Right lobe of liver (tissue), 4 donors: ENCODE data around the gene LPCAT3.
"Not testable (repeated sequence)": the region's sequence is repeated elsewhere in the genome, so short reads cannot be mapped to it uniquely, and the experiment has no call there.

Experiments used
- POLR2A ChIP-seq: fragments of 450-650 bp; IDR thresholded peaks from one replicate; pipeline ENCODE4 v1.6.1; 2017; ENCODE audit warnings: antibody characterized with exemption, mild to moderate bottlenecking
- TF ChIP-seq, protein P1 (sequence below), 4 donors: fragments of 200-600 bp in 3 of 4; fragments of 450-650 bp in 1 of 4; IDR thresholded peaks; one replicate each; pipeline versions ENCODE4 v1.5.1 to v1.8.0; 2016 to 2022; ENCODE audit warnings: antibody characterized with exemption in 4 of 4, mild to moderate bottlenecking in 2 of 4
- donor health status: DM: no; HTN: no; CAD: no.
- donor health status: DM: no; HTN: no; CAD: no.
- donor health status: DM: no; HTN: yes; CAD: no.

DNA sequence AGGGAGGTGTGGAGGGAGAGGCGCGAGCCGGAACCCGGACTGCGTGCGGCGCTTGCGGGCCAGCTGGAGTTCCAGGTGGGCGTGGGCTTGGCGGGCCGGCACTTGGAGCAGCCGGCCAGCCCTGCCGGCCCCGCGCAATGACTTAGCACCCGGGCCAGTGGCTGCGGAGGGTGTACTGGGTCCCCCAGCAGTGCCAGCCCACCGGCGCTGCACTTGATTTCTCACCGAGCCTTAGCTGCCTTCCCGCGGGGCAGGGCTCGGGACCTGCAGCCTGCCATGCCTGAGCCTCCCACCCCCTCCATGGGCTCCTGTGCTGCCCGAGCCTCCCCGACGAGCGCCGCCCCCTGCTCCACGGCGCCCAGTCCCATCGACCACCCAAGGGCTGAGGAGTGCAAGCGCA lies 19.1 kb upstream of the LPCAT3 start:
- TF ChIP-seq, protein P1, sequence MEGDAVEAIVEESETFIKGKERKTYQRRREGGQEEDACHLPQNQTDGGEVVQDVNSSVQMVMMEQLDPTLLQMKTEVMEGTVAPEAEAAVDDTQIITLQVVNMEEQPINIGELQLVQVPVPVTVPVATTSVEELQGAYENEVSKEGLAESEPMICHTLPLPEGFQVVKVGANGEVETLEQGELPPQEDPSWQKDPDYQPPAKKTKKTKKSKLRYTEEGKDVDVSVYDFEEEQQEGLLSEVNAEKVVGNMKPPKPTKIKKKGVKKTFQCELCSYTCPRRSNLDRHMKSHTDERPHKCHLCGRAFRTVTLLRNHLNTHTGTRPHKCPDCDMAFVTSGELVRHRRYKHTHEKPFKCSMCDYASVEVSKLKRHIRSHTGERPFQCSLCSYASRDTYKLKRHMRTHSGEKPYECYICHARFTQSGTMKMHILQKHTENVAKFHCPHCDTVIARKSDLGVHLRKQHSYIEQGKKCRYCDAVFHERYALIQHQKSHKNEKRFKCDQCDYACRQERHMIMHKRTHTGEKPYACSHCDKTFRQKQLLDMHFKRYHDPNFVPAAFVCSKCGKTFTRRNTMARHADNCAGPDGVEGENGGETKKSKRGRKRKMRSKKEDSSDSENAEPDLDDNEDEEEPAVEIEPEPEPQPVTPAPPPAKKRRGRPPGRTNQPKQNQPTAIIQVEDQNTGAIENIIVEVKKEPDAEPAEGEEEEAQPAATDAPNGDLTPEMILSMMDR (IDR thresholded peaks at IDR 0.05): not testable (repeated sequence)
- TF ChIP-seq POLR2A: not testable (repeated sequence)
